Fibroblast of villous mesenchyme (primary cell): ENCODE measurements around the gene GTF2IRD1. TPM values are rescaled to one million over a fixed set of nuclear protein-coding genes. Genes with fewer than 3 reads are reported as not detected.
"Not testable (repeated sequence)": the region's sequence is repeated elsewhere in the genome, so short reads cannot be mapped to it uniquely, and the experiment has no call there.

ENCODE experiments used
- DNase-seq: peaks from one replicate; pipeline ENCODE4 v3.0.0-alpha.2; 2010; ENCODE audit warnings: low read depth
- H3K4me3 ChIP-seq: 2 replicates; pipeline ENCODE4 v1.5.1; 2011; ENCODE audit warnings: low read depth, mild to moderate bottlenecking, low read length
- total RNA-seq: library from RNA; depleted of rRNA; stranded (reverse); fragments of >200 nt; gene quantifications from 2 replicates; pipeline ENCODE4 v1.2.3, GENCODE V29; 2012
- TF ChIP-seq, protein P1 (sequence below): IDR thresholded peaks from 2 replicates; pipeline ENCODE4 v1.5.1; 2012; ENCODE audit warnings: low read depth, mild to moderate bottlenecking, low read length; ENCODE audit not compliant: insufficient read depth

Gene GTF2IRD1
- total RNA-seq, 1 donor, result 13.4 TPM

DNA sequence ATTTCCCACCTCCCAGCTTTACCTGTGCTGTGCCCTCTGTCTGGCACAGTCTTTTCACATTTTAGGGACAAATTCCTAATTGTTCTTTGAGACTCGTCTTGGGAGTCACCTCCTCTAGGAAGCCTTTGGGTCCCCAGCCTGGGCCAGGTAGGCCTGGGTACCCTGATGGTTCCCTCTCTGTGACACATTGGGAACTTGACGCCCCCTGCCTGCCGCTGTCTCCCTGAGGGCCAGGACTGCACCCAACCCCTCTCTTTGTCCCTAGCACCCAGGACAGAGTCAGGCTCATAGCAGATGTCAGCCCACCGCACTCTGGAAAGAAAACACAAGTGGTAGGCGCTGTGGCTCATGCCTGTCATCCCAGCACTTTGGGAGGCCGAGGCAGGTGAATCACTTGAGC is 71.4 kb downstream of the GTF2IRD1 start:
- TF ChIP-seq, protein P1, sequence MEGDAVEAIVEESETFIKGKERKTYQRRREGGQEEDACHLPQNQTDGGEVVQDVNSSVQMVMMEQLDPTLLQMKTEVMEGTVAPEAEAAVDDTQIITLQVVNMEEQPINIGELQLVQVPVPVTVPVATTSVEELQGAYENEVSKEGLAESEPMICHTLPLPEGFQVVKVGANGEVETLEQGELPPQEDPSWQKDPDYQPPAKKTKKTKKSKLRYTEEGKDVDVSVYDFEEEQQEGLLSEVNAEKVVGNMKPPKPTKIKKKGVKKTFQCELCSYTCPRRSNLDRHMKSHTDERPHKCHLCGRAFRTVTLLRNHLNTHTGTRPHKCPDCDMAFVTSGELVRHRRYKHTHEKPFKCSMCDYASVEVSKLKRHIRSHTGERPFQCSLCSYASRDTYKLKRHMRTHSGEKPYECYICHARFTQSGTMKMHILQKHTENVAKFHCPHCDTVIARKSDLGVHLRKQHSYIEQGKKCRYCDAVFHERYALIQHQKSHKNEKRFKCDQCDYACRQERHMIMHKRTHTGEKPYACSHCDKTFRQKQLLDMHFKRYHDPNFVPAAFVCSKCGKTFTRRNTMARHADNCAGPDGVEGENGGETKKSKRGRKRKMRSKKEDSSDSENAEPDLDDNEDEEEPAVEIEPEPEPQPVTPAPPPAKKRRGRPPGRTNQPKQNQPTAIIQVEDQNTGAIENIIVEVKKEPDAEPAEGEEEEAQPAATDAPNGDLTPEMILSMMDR, result no peak
- no peak overlapping the region for H3K4me3 ChIP-seq
- no peak for DNase-seq

GRCh38 chr7:74525881-74526280 is 72.2 kb downstream of the GTF2IRD1 start:
- H3K4me3 ChIP-seq, result no peak overlapping the region
- no peak for DNase-seq
- TF ChIP-seq, protein P1, result no peak

DNA sequence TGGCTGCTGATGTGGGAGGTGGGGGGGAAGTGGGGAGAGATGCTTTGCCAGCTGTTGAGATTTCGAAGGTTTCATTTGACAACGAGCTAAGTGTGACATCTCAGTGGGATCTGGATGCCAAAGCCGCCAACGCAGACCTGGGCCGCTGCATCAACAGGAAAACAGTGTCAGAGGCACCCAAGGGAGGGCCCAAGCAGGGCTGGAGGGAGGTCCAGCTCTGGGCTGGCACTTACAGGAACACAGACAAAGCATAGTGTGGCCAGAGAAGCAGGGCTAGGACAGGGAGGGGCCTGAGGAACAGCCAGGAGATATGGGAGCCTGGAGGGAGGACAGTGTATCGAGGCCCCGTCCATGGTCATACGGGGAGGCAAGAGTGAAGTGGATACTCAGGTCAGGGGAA is 73.1 kb downstream of the GTF2IRD1 start:
- H3K4me3 ChIP-seq, result no peak overlapping the region
- DNase-seq, result no peak
- TF ChIP-seq, protein P1, result no peak

DNA sequence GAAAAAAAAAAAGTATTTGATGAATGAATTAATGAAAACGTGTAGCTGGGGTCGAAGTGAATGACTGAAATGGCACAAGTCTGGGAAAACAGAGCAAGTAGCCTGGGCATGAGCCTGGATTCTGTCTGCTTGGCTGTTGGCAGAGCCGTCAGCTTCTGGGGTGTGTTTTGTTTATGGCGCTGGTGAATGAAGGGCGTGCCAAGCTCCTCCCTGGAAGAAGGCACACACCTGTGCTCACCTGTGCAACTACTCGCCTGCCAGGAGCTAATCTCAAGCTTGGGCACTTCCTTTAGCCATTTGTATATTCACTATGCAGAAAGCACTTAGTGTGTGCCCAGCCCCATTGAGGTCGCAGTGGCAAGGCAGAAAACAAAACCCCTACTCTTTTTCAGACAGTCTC is 74.1 kb downstream of the GTF2IRD1 start:
- TF ChIP-seq, protein P1, result no peak
- H3K4me3 ChIP-seq, result no peak overlapping the region
- no peak for DNase-seq

- DNase-seq, H3K4me3 ChIP-seq: not testable (repeated sequence)
Observed at GRCh38 chr7:74528773-74529172, 75.1 kb downstream of the GTF2IRD1 start.

DNA sequence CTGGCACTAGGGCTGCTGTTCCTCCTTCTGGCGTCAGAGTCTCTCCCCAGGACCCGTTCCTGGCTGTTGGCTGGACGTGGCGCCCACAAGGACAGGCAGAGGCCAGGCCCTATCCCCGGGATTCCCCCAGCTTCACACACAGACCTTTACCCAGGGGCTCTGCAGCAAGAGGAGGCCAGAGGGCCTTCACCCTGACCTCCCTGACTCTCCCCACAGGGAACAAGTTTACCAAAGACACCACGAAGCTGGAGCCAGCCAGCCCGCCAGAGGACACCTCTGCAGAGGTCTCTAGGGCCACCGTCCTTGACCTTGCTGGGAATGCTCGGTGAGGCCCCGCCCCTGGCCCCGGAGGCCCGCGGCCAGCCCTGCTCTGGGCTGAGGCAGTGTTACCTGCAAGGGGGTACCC is 82.2 kb downstream of the GTF2IRD1 start:
- TF ChIP-seq, protein P1, result no peak
- no peak for DNase-seq
- no peak overlapping the region for H3K4me3 ChIP-seq

DNA sequence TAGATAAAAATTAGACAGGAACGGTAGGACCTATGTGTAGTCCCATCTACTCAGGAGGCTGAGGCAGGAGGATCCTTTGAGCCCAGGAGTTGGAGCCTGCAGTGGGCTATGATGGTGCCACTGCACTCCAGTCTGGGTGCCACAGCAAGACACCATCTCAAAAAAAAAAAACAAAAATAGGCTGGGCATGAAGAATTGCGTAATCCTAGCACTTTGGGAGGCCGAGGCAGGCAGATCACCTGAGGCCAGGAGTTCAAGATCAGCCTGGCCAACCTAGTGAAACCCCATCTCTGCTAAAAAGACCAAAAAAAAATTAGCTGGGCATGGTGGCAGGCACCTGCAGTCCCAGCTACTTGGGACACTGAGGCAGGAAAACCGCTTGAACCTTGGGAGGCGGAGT is 88.2 kb downstream of the GTF2IRD1 start:
- DNase-seq, H3K4me3 ChIP-seq: not testable (repeated sequence)

DNA sequence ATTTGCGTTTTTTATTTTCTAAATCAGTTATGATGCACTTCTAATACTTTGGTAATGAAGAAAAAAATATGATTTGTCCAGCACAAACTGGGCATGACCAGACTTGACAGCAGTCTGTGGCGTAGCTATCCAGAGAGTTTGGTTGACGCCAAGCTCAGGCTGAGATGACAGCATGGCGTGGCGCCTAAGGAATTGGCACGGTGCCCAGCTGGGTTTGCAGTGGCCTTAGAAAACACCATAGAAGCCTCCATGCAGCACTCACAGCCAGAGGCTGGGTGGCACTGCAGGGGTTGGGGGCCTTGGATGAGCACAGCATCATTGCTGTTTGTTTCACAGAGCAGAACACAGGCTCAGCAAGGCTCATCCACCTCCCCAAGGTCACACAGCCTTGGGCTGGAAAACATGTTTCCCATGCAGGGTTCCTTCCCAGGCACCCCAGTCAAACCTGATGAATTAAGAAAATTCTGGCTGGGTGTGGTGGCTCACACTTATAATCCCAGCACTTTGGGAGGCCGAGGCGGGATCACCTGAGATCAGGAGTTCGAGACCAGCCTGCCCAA is 88.9 kb downstream of the GTF2IRD1 start:
- DNase-seq, result no peak
- H3K4me3 ChIP-seq, result no peak overlapping the region
- TF ChIP-seq, protein P1, result no peak
